H9 (cell line): Measurements from ENCODE around the gene KIF1A. TPM values are rescaled to one million over a fixed set of nuclear protein-coding genes. Genes with fewer than 3 reads are reported as not detected.

Experiments used
- DNase-seq: peaks from one replicate; pipeline ENCODE4 v3.0.0-alpha.2; 2017
- H2AFZ ChIP-seq: one replicate; pipeline ENCODE4 v1.6.1; 2013; ENCODE audit warnings: mild to moderate bottlenecking, low read length, control low read depth, moderate library complexity
- H2AK5ac ChIP-seq: 2 replicates; pipeline ENCODE4 v1.6.1; 2013; ENCODE audit warnings: low read length, control low read depth, mixed read lengths; ENCODE audit not compliant: insufficient read length
- H2BK120ac ChIP-seq: one replicate; pipeline ENCODE4 v1.6.1; 2013; ENCODE audit warnings: low read depth, mild to moderate bottlenecking, low read length, control low read depth, inconsistent platforms; ENCODE audit not compliant: poor library complexity, severe bottlenecking
- H2BK12ac ChIP-seq: 2 replicates; pipeline ENCODE4 v1.6.1; 2013; ENCODE audit warnings: low read length, control low read depth, mixed read lengths, low read depth; ENCODE audit not compliant: insufficient read length
- H2BK15ac ChIP-seq: 2 replicates; pipeline ENCODE4 v1.6.1; 2013; ENCODE audit warnings: low read depth, low read length, control low read depth
- H2BK20ac ChIP-seq: one replicate; pipeline ENCODE4 v1.6.1; 2013; ENCODE audit warnings: low read depth, mild to moderate bottlenecking, low read length, control low read depth, inconsistent platforms; ENCODE audit not compliant: poor library complexity, severe bottlenecking
- H2BK5ac ChIP-seq: 2 replicates; pipeline ENCODE4 v1.6.1; 2013; ENCODE audit warnings: low read length, control low read depth, mixed read lengths; ENCODE audit not compliant: insufficient read length
- H3K14ac ChIP-seq: 2 replicates; pipeline ENCODE4 v1.6.1; 2013; ENCODE audit warnings: low read length, control low read depth; ENCODE audit not compliant: insufficient read depth
- H3K18ac ChIP-seq: 2 replicates; pipeline ENCODE4 v1.6.1; 2013; ENCODE audit warnings: low read depth, mild to moderate bottlenecking, mixed read lengths, low read length, control low read depth; ENCODE audit not compliant: insufficient read length
- H3K23ac ChIP-seq: 2 replicates; pipeline ENCODE4 v1.6.1; 2013; ENCODE audit warnings: low read length, control low read depth, mixed read lengths, low read depth; ENCODE audit not compliant: insufficient read length
- H3K23me2 ChIP-seq: 2 replicates; pipeline ENCODE4 v1.6.1; 2013; ENCODE audit warnings: low read depth, mild to moderate bottlenecking, mixed read lengths, low read length, control low read depth; ENCODE audit not compliant: insufficient read length, poor library complexity, severe bottlenecking
- H3K27ac ChIP-seq: 2 replicates; pipeline ENCODE4 v1.5.1; 2013; ENCODE audit warnings: low read length, control low read depth, mixed read lengths, low read depth; ENCODE audit not compliant: insufficient read length
- H3K27me3 ChIP-seq: 2 replicates; pipeline ENCODE4 v1.6.1; 2013; ENCODE audit warnings: low read length, control low read depth, inconsistent platforms; ENCODE audit not compliant: insufficient read depth
- H3K4ac ChIP-seq: 2 replicates; pipeline ENCODE4 v1.6.1; 2013; ENCODE audit warnings: low read depth, mild to moderate bottlenecking, control low read depth, inconsistent platforms, low read length, moderate library complexity
- H3K4me1 ChIP-seq: 2 replicates; pipeline ENCODE4 v1.6.1; 2013; ENCODE audit warnings: low read length, control low read depth, inconsistent platforms; ENCODE audit not compliant: insufficient read depth
- H3K4me2 ChIP-seq: 2 replicates; pipeline ENCODE4 v1.6.1; 2013; ENCODE audit warnings: low read length, control low read depth, mixed read lengths; ENCODE audit not compliant: insufficient read length, insufficient read depth
- H3K56ac ChIP-seq: 2 replicates; pipeline ENCODE4 v1.6.1; 2013; ENCODE audit warnings: low read depth, mild to moderate bottlenecking, mixed read lengths, low read length, control low read depth; ENCODE audit not compliant: insufficient read length
- H3K79me1 ChIP-seq: 2 replicates; pipeline ENCODE4 v1.6.1; 2013; ENCODE audit warnings: low read depth, mild to moderate bottlenecking, moderate library complexity, low read length, control low read depth, inconsistent platforms; ENCODE audit not compliant: insufficient read depth, poor library complexity, severe bottlenecking
- H3K79me2 ChIP-seq: 2 replicates; pipeline ENCODE4 v1.6.1; 2013; ENCODE audit warnings: low read length, control low read depth, inconsistent platforms; ENCODE audit not compliant: insufficient read depth
- H3K9ac ChIP-seq: 2 replicates; pipeline ENCODE4 v1.6.1; 2013; ENCODE audit warnings: low read length, control low read depth, mixed read lengths; ENCODE audit not compliant: insufficient read length; ENCODE audit errors: extremely low read depth
- H3K9me3 ChIP-seq: one replicate; pipeline ENCODE4 v1.6.1; 2013; ENCODE audit warnings: low read depth, low read length, inconsistent platforms; ENCODE audit not compliant: control insufficient read depth
- H3T11ph ChIP-seq: one replicate; pipeline ENCODE4 v1.6.1; 2013; ENCODE audit warnings: mild to moderate bottlenecking, low read length, control low read depth, inconsistent platforms
- H4K20me1 ChIP-seq: one replicate; pipeline ENCODE4 v1.6.1; 2013; ENCODE audit not compliant: control insufficient read depth, insufficient read length, insufficient read depth
- H4K5ac ChIP-seq: 2 replicates; pipeline ENCODE4 v1.6.1; 2013; ENCODE audit warnings: low read depth, mild to moderate bottlenecking, mixed read lengths, low read length, control low read depth; ENCODE audit not compliant: insufficient read length
- H4K8ac ChIP-seq: replicated peaks from 2 replicates; pipeline ENCODE4 v1.6.1; 2013; ENCODE audit warnings: low read length, control low read depth, mixed read lengths, low read depth; ENCODE audit not compliant: insufficient read length
- H4K91ac ChIP-seq: 2 replicates; pipeline ENCODE4 v1.6.1; 2013; ENCODE audit warnings: low read depth, mild to moderate bottlenecking, moderate library complexity, mixed read lengths, low read length, control low read depth; ENCODE audit not compliant: insufficient read length
- H3K27ac Mint-ChIP-seq, 3 experiments: 2 replicates in 2 of 3; 3 replicates in 1 of 3; pipeline ENCODE4 v1.8.0; 2020 to 2021; ENCODE audit warnings: mixed read lengths in 3 of 3, mild to moderate bottlenecking in 1 of 3, moderate library complexity in 1 of 3
- H3K27me3 Mint-ChIP-seq: 2 replicates; pipeline ENCODE4 v1.8.0; 2021; ENCODE audit warnings: low read depth, mild to moderate bottlenecking, moderate library complexity, mixed read lengths
- H3K36me3 Mint-ChIP-seq, 3 experiments: 2 replicates in 2 of 3; 3 replicates in 1 of 3; pipeline ENCODE4 v1.8.0; 2020 to 2021; ENCODE audit warnings: low read depth in 3 of 3, mixed read lengths in 3 of 3; ENCODE audit not compliant: insufficient read depth in 1 of 3
- H3K4me1 Mint-ChIP-seq, 2 experiments: 2 replicates each; pipeline ENCODE4 v1.8.0; 2020; ENCODE audit warnings: mixed read lengths in 2 of 2
- H3K4me3 Mint-ChIP-seq, 2 experiments: 2 replicates in 1 of 2; 3 replicates in 1 of 2; pipeline ENCODE4 v1.8.0; 2020 to 2021; ENCODE audit warnings: mild to moderate bottlenecking in 2 of 2, mixed read lengths in 2 of 2, moderate library complexity in 1 of 2
- H3K9me3 Mint-ChIP-seq, 2 experiments: 2 replicates in 1 of 2; 3 replicates in 1 of 2; pipeline ENCODE4 v1.8.0; 2020; ENCODE audit warnings: mild to moderate bottlenecking in 2 of 2, mixed read lengths in 2 of 2, moderate library complexity in 1 of 2
- CTCF ChIP-seq: fragments of 200-600 bp; sonication (generic); conservative IDR thresholded peaks from 3 replicates; pipeline ENCODE4 v1.8.0; 2021; ENCODE audit warnings: antibody characterized with exemption, mild to moderate bottlenecking
- WGBS: extraction: QIAGEN DNeasy Blood & Tissue Kit; methylation state at CpG from one replicate; pipeline ENCODE4 v1.1.7; 2013; ENCODE audit warnings: missing lambda C conversion rate, low lambda C conversion rate, mixed read lengths; ENCODE audit not compliant: insufficient read length; ENCODE audit errors: extremely low coverage; 5-methylcytosine and 5-hydroxymethylcytosine counted together
- total RNA-seq: library from RNA; stranded (reverse); gene quantifications from 2 replicates; pipeline ENCODE4 v1.2.1, GENCODE V29; 2021

The KIF1A gene
- total RNA-seq, 1 experiment from 2014 or later, result 204 TPM

GRCh38 chr2:240832921-240833494 is 13.0 kb upstream of the KIF1A start:
- Histone ChIP-seq H2AK5ac (no peak overlapping the region), H3K27ac (no peak overlapping the region), H2BK15ac (no peak overlapping the region), H4K5ac (no peak overlapping the region), H2BK5ac (no peak overlapping the region), H3K23me2 (peaks cover 6% of the 10 kb centered on the region), H2BK120ac (no peak overlapping the region), H4K20me1 (no peaks in the 10 kb centered on the region), H3K18ac (no peak overlapping the region), H2BK20ac (no peak overlapping the region), H3K23ac (no peak overlapping the region), H3K4me1 (no peaks in the 10 kb centered on the region), H4K91ac (no peak overlapping the region), H3K4me2 (no peak overlapping the region), H3K4ac (no peak overlapping the region), H3K14ac (no peak overlapping the region), H3K9me3 (no peaks in the 10 kb centered on the region), H3K56ac (no peak overlapping the region), H2AFZ (no peak overlapping the region), H2BK12ac (no peak overlapping the region), H3K79me2 (no peaks in the 10 kb centered on the region), H3K27me3 (peaks cover 2% of the 10 kb centered on the region), H3K79me1 (no peaks in the 10 kb centered on the region), H3K9ac (no peak overlapping the region), H3T11ph (no peak overlapping the region), H4K8ac (no peak overlapping the region)
- TF ChIP-seq CTCF, result no peak
- H3K4me3 Mint-ChIP-seq, result no peak overlapping the region; a peak in 1 of 5 replicates
- no peak overlapping the region for H3K27ac Mint-ChIP-seq
- H3K36me3 Mint-ChIP-seq, result no peaks in the 10 kb centered on the region; a peak in 1 of 7 replicates
- no CpG with 5 or more reads among the region's 13 CpGs for WGBS
- peaks cover 2 to 7% of the 10 kb centered on the region in 2 experiments for H3K4me1 Mint-ChIP-seq
- DNase-seq, result no peak
- no peaks in the 10 kb centered on the region; a peak in 1 of 5 replicates for H3K9me3 Mint-ChIP-seq
- H3K27me3 Mint-ChIP-seq, result peaks cover 57% of the 10 kb centered on the region
